PC-9 (cell line): ENCODE results near the gene RELL1. TPM values are rescaled to one million over a fixed set of nuclear protein-coding genes. Genes with fewer than 3 reads are reported as not detected.

Experiments used
- BruUV-seq: library from RNA; stranded (reverse); fragments of 400-500 nt; replicated peaks from 2 replicates; lab custom pipeline; 2021; lab: Mats Ljungman, UMichigan
- CTCF ChIA-PET: fragments of 300-600 bp; sonication (Branson Sonifier 250); formaldehyde crosslinking; loops from one replicate; lab custom pipeline; 2022; ENCODE audit warnings: antibody characterized with exemption; lab: Charles Lee
- POLR2A ChIA-PET: fragments of 300-600 bp; sonication (Branson Sonifier 250); formaldehyde crosslinking; loops from one replicate; lab custom pipeline; 2022; ENCODE audit warnings: antibody characterized with exemption; ENCODE audit not compliant: unreplicated experiment; lab: Charles Lee
- DNase-seq, 2 experiments: peaks; one replicate each; pipeline versions ENCODE4 v3.0.0 to v3.0.0-alpha.2; 2015 to 2022; ENCODE audit warnings: mixed read lengths in 1 of 2
- H2AFZ ChIP-seq: fragments of 200-600 bp; sonication (generic); 2 replicates; pipeline ENCODE4 v1.8.1; 2017; ENCODE audit warnings: antibody characterized with exemption
- H3F3A ChIP-seq: fragments of 200-600 bp; sonication (generic); 2 replicates; pipeline ENCODE4 v1.8.1; 2017; ENCODE audit warnings: antibody characterized with exemption, mild to moderate bottlenecking, low read depth; ENCODE audit not compliant: insufficient read depth
- H3K27ac ChIP-seq: fragments of 200-600 bp; sonication (generic); 2 replicates; pipeline ENCODE4 v1.6.1; 2016; ENCODE audit warnings: mixed run types
- H3K27me3 ChIP-seq: fragments of 200-600 bp; sonication (generic); 2 replicates; pipeline ENCODE4 v1.6.1; 2016; ENCODE audit warnings: low read depth, mixed run types; ENCODE audit not compliant: insufficient read depth
- H3K36me3 ChIP-seq: fragments of 200-600 bp; sonication (generic); 2 replicates; pipeline ENCODE4 v1.6.1; 2016; ENCODE audit warnings: low read depth, mixed run types
- H3K4me1 ChIP-seq: fragments of 200-600 bp; sonication (generic); replicated peaks from 2 replicates; pipeline ENCODE4 v1.6.1; 2016; ENCODE audit warnings: mixed run types; ENCODE audit not compliant: insufficient read depth
- H3K4me2 ChIP-seq: fragments of 200-600 bp; sonication (generic); 2 replicates; pipeline ENCODE4 v1.6.1; 2017; ENCODE audit warnings: mixed run types
- H3K4me3 ChIP-seq: fragments of 200-600 bp; sonication (generic); 2 replicates; pipeline ENCODE4 v1.6.1; 2016; ENCODE audit warnings: mixed run types
- H3K79me2 ChIP-seq: fragments of 200-600 bp; sonication (generic); 2 replicates; pipeline ENCODE4 v1.6.1; 2017; ENCODE audit warnings: low read depth, mixed run types
- H3K9me2 ChIP-seq: fragments of 200-600 bp; sonication (generic); 2 replicates; pipeline ENCODE4 v1.8.1; 2017; ENCODE audit warnings: mild to moderate bottlenecking; ENCODE audit not compliant: insufficient read depth
- H3K9me3 ChIP-seq: fragments of 200-600 bp; sonication (generic); 2 replicates; pipeline ENCODE4 v1.8.1; 2016; ENCODE audit warnings: low read depth; ENCODE audit not compliant: insufficient read depth
- H4K20me1 ChIP-seq: fragments of 200-600 bp; sonication (generic); 2 replicates; pipeline ENCODE4 v1.8.1; 2017; ENCODE audit not compliant: insufficient read depth
- CTCF ChIP-seq: fragments of 200-600 bp; sonication (generic); conservative IDR thresholded peaks from 2 replicates; pipeline ENCODE4 v1.6.1; 2017; ENCODE audit warnings: mixed run types, antibody characterized with exemption, mild to moderate bottlenecking, moderate library complexity
- EZH2 ChIP-seq: fragments of 200-600 bp; sonication (generic); IDR thresholded peaks from 2 replicates; pipeline ENCODE4 v1.8.0; 2017; ENCODE audit warnings: antibody characterized with exemption, low read depth
- intact Hi-C: fragments of 100-400 bp; cut with micrococcal nuclease; formaldehyde crosslinking; loops from one replicate; pipeline ENCODE4 v1.10.0; 2022; ENCODE audit not compliant: unreplicated experiment
- total RNA-seq: library from RNA; stranded (reverse); gene quantifications from 2 replicates; pipeline ENCODE4 v1.2.3, GENCODE V29; 2021

Gene RELL1
- total RNA-seq, 1 experiment from 2014 or later: 18.5 TPM

- Histone ChIP-seq H3K27ac (no peak overlapping the region), H2AFZ (no peak overlapping the region), H3K79me2 (no peaks in the 10 kb centered on the region), H3K9me2 (no peaks in the 10 kb centered on the region), H3K4me2 (no peak overlapping the region), H3K36me3 (no peaks in the 10 kb centered on the region), H3F3A (no peaks in the 10 kb centered on the region), H3K4me3 (no peak overlapping the region), H4K20me1 (no peaks in the 10 kb centered on the region), H3K9me3 (no peaks in the 10 kb centered on the region), H3K27me3 (no peaks in the 10 kb centered on the region), H3K4me1 (peaks cover 16% of the 10 kb centered on the region)
- ChIA-PET POLR2A (no interaction called here), CTCF (no interaction called here)
- no TSS peak for BruUV-seq
- intact Hi-C loops: no loop called here
- no peak for DNase-seq
- no peak for TF ChIP-seq CTCF
- no peak for TF ChIP-seq EZH2
Measured at GRCh38 chr4:37733240-37733867, 47.2 kb upstream of the RELL1 start.

- TF ChIP-seq EZH2 (no peak), CTCF (no peak)
- H3K27me3 ChIP-seq: no peaks in the 10 kb centered on the region
- no peaks in the 10 kb centered on the region for H3K9me2 ChIP-seq
- intact Hi-C loops: no loop called here
- no peaks in the 10 kb centered on the region for H3K79me2 ChIP-seq
- H4K20me1 ChIP-seq: no peaks in the 10 kb centered on the region
- no peaks in the 10 kb centered on the region for H3K9me3 ChIP-seq
- no TSS peak for BruUV-seq
- CTCF ChIA-PET: no interaction called here
- no peak overlapping the region for H3K4me2 ChIP-seq
- H3K36me3 ChIP-seq: no peaks in the 10 kb centered on the region
- no peak for DNase-seq
- no peak overlapping the region for H3K4me3 ChIP-seq
- H2AFZ ChIP-seq: no peak overlapping the region
- POLR2A ChIA-PET: no interaction called here
- H3F3A ChIP-seq: no peaks in the 10 kb centered on the region
- no peak overlapping the region for H3K27ac ChIP-seq
- H3K4me1 ChIP-seq: peaks cover 23% of the 10 kb centered on the region
Measured at GRCh38 chr4:37732526-37733186, 46.5 kb upstream of the RELL1 start.

- intact Hi-C loops: no loop called here
- H3K79me2 ChIP-seq: no peaks in the 10 kb centered on the region
Measured at GRCh38 chr4:37729649-37730004, 43.5 kb upstream of the RELL1 start.

More at GRCh38 chr4:37729649-37730004, 43.5 kb upstream of the RELL1 start:
- DNase-seq: no peak
- no TSS peak for BruUV-seq
- H3K27ac ChIP-seq: no peak overlapping the region
- peaks cover 25% of the 10 kb centered on the region for H3K4me1 ChIP-seq
- H3K4me2 ChIP-seq: no peak overlapping the region
- H3K9me2 ChIP-seq: no peaks in the 10 kb centered on the region
- ChIA-PET POLR2A (interaction anchor here (0.6 to 0.7 kb wide), 3 partner anchors 68 to 112 kb away, joined by 3 to 4 read pairs (median 4); no protein-coding TSS in a partner anchor), CTCF (no interaction called here)
- no peaks in the 10 kb centered on the region for H3K9me3 ChIP-seq
- no peaks in the 10 kb centered on the region for H4K20me1 ChIP-seq
- no peaks in the 10 kb centered on the region for H3K36me3 ChIP-seq
- H3F3A ChIP-seq: no peaks in the 10 kb centered on the region
- no peak overlapping the region for H3K4me3 ChIP-seq
- H3K27me3 ChIP-seq: no peaks in the 10 kb centered on the region
- TF ChIP-seq EZH2 (no peak), CTCF (no peak)
- no peak overlapping the region for H2AFZ ChIP-seq
